NCI-H2029 treated with DMSO at 0.1 percent for 48 hours (cell line): ENCODE measurements around the gene FABP7.
"Not testable (repeated sequence)": the region's sequence is repeated elsewhere in the genome, so short reads cannot be mapped to it uniquely, and the experiment has no call there.

Source experiments
- DNase-seq: peaks from one replicate; lab custom pipeline; 2025; lab: John Stamatoyannopoulos, UW

FABP7 gene

DNA sequence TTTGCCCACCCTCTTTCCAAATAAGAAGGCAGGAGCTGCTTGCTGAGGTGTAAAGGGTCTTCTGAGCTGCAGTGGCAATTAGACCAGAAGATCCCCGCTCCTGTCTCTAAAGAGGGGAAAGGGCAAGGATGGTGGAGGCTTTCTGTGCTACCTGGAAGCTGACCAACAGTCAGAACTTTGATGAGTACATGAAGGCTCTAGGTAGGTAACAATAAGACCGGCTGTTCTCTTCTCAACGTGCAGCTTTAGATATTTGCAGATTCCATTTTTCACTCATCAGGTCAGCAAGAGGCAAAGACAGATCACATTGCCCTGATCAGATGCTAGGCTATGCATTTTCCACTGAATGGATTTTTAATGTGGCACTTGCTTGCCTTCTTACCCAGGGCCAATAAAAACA, at the start of gene FABP7:
FABP7 (plus strand) TSS at position 50 of the 400 bp plus-strand sequence; CDS start at position 129, 79 bp downstream.
- no peak for DNase-seq

DNA sequence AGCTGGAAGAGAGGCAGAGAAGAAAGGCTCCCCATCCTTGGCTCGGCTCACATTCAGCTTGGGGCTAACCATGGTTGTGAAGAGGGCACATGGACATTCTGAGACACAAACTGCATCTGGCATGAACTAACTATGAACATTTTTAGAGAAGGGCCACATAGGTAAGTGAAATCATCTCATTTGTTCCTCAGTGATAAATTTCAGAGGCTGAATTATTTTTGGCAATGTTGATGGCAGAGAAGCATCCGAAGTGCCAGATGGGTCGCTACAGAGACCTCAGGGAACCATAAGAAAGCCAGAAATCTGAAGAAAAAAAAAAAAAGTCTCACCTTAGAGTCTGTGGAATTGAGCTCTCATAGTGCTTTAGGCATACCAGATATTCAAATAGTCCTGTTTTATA, 49.2 kb upstream of the FABP7 start:
- no peak for DNase-seq

DNA sequence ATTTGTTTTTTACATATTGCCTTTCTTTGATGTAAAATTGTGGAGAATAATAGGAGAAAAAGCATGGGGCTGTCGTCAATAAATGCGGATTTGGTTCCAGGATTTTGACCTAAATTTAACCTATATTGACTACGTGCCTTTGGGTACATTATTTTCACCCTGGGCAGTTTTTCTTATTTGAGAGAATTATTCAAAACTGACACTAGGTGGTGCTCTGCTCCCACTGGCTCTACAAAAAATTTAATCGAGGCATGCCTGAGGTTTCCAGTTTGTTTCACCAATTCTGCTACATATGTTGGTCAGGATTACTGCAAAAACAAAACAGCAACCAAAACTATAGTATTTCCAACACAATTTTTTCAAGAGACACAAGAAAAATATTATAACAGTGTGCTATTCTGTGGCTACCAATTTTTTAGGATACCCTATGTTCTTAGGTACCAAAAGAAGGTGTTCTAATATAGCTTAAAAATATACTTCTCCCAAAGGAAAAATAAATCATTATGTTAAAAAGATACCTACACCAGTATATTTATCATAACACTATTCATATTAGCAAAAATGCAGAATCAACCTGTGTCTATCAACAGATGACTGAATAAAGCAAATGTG, 48.6 kb upstream of the FABP7 start:
- DNase-seq = peak; percentile 54

DNA sequence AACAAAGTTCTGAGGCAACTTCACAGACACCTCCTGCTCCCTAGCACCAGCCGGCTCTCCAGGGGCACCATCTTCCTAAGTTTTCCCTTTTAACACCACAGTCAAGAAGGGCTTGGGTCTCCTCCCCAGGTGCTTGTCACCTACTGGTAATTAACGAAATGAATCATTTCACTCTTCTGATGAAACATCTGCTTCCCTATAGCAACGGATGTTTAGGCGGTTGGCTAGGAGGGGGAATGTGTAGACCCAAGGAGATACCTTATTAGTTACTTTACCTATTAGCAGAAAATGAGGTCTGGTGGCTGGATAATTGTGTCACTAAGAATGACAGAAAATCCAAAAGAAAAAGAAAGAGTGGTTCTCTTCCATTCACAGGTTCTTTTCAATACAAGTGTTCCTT, 46.3 kb upstream of the FABP7 start:
- no peak for DNase-seq

DNA sequence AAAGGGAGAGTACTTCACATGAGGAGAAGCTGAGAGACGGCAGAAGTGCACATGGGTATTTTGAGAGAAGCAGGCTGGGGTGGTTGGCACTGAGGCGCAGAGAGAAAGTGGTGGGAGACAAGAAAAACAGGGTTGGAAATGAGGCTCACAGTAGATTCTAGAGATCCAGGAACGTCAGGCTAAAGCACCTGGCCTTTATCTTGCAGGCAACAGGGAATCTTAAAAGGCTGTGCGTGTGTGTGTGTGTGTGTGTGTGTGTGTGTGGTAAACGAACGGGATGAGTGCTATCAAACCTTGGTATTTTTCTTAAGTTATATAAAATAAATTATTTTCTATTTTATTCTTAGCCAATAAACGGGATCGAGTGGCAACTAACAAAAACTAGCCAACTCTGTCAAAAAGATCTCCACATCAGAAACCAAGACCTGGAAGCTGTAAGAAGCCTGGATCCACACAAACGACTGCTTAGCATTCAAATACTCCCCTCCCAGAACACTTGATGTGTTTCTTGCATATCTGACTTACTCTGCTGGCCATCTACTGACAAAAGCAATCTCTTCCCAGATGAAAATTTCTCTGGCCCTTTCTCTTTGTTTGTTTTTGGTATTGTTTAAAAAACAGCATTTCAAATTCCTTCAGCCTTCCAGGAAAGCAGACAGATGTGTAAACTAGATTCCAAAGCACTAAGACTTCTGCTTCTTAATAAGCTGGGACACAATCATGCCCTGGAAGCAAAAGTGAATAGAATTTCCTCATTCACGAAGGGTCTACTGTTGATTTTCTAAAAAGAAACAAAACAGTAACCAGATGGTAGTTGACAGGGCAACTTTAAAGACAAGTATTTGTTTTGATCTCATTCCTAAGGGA, 44.8 kb upstream of the FABP7 start:
- DNase-seq = no peak

DNA sequence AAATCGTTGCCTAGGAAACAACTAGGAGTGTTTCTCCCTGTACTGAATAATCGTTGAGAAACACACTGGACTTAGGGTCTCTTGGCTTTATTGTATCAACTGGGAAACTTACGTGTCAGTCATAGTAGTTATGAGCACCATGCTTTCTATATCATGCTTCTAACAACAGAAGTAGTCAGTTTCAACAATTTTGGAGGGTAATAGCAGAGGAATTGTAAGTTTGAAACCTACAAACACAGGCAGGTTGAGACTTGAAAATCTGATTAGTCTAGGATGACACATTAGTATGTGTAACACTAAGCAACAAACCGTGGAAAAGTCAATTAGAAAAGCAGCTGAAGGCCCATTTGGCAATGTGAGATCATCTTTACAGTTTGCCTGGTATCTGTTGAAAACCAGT, 43.9 kb upstream of the FABP7 start:
- DNase-seq = peak; percentile 73

DNA sequence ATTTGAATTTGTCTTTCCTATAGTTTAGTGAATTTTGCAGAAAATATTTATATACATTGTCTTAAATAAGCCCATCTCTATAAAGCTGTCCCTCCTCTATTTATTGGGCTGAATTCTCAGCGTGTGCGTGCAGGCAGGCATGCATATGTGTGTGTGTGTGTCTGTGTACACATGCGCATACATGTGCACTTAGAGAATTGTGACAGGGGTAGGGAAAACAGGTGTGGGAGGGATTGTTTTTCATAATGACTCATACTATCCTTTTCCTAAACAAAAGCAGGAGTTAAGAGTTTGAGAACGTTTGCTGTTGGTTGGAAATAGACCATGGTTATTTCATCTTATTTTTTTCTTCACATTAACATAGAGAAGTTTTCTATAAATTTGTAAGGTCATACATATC, 43.4 kb upstream of the FABP7 start:
- DNase-seq = peak; percentile 91

DNA sequence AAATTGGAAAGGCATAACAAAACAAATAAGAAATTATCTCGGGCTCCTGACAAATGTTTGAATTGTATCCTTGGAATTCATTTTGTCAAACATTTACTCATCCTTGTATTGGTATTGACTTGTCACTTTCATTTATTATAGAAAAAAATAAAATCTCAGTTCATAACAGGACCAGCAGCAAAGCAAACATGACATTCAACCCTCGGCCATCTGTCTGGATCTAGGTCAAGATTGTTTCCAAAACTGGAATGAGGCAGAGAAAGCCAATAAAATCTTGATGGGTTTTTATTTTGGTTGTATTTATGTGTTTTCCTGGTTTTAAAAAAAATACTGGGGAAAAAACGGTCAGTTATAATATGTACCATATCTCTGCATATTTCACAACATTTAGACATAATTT, 42.9 kb upstream of the FABP7 start:
- peak; percentile 64 for DNase-seq

DNA sequence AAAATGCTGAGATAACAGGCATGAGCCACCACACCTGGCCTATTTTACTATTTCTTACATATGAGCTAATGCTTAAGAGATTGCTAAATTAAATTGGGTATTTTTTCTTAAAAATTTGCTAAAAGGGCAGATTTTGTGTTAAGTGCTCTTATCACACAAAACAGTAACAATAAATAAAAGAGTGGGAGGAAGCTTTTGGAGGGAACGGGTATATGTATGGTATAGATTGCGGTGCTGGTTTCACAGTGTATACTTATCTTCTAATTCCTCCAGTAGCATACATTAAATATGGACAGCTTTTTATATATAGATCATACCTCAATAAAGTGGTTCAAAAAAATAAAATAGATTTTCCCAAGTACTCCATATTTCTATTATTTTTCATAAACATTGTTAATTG, 39.4 kb upstream of the FABP7 start:
- no peak for DNase-seq

DNA sequence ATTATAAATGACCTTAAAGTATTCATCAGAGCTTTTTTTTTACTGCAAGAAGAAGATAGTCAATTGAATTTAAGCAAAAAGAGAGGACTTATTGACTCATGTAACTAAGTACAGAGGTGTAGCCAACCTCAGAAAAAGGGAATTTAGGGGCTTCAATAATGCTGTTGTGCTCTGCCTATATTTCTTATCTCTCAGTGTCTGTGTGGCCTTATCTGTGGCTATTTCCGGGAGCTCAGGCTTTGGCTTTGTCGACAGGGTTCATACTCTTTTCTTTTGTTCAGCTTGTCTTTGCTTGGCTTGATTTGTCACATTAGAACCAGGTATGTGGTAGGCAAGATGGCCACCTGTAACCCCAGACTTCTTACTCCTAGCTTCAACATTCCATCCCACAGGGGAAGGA, 38.6 kb upstream of the FABP7 start:
- no peak for DNase-seq

DNA sequence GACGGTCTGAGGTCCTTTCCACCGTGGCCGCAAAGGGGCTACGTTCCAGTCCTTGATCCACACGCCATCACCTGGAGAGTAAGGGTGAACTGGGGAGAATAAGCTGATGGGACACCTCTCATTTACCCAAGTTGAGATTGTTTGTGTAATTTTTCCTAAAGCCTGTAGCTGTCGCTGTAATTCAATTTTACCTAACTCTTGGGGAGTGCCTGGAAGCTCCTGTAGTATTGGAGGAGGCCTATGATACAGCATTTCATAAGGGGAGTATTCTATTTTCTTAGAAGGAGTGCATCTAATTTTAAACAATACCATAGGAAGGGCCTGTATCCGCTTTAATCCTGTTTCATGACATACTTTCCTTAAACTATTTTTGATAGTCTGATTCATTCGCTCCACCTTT, 35.3 kb upstream of the FABP7 start:
- peak; percentile 51 for DNase-seq

DNA sequence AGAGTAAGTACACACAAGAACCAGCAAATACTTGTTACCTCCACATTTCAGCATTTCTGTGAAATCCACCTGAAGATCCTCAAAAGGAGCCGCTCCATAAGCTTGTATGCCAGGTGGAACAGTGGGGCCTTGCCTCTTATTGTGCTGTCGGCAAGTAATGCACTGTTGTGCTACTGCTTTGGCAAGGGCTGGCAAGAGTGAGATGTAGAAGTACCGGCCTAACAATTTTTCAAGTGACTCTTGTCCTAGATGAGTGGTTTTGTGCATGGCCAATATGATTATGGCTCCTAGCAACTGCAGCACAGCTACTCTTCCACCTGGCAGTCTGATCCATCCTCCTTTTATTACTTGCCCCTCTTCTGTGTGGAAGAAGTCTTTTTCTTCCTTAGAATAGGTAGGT, 34.7 kb upstream of the FABP7 start:
- DNase-seq = peak; percentile 99

DNA sequence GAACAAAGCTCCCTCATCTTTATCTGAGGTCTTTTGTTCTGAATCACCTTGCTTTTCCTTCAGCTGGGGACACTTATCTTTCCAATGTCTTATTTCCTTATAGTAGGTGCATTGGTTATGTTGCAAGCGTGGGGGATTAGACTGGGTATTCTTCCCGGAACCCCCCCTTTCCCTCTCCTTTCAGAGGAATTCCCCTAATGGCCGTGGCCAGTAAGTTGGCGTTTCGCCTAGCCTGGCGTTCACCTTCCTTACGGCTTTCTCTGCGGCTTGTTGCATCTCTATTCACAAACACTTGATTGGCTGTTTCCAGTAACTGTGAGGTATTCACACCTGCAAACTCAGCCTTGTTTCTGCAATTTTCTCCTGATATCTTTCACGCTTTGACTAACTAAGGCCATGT, 32.8 kb upstream of the FABP7 start:
- DNase-seq = no peak

DNA sequence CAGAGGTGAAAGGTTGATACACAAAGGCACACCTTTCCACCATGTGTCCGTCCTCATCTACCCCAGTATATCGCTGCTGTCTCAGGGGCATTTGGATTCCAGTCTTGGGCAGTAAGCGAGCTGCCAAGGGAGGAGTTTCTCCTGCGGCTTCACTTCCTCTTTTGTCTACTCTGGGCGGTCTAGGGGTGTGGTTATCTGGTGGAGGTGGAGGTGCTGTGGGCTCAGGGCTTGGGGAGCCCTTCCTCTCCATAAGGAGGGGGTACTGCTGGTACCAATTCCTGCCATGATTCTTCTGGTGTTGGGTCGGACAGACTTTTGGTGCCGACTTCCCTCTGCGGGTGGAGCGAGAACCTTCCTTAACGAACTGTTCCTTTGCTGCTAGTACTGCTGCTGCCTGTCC, 31.9 kb upstream of the FABP7 start:
- DNase-seq = no peak

DNA sequence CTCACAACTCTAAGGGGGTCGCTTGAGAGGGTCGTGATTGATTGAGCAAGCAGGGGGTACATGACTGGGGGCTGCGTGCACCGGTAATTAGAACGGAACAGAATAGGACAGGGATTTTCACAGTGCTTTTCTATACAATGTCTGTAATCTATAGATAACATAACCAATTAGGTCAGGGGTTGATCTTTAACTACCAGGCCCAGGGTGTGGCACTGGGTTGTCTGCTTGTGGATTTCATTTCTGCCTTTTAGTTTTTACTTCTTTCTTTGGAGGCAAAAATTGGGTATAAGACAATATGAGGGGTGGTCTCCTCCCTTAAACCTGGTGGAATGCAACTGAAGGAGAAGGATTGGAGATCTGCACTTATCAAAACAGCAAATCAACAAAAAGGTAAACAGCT, 30.6 kb upstream of the FABP7 start:
- not testable (repeated sequence) for DNase-seq

DNA sequence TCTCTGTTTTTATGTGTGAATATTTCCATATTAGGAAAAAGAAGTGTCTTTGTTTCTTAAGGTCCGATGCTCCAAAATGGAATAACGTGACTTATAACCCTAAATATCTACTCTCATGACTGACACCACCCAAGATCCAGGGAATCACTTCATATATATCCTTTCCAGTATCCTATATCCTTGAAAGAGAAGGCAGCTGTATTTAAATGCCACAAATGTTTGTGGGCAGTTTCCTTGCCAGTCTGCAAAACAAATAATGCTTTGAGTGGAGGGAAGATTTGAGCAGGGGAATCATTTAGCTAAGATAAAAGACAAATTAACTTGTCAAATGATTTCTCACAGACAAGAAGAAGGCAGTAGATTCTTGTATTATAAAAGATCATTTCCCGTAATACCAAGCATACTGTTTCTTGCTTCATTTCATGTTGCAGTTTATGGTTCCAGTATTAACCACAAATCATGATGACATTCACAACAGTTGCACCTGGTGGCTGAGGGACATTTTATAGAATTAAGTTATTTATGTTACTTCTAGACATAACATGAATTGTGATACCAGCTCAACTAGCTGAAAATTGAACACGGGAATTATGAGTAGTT, 30.0 kb upstream of the FABP7 start:
- DNase-seq = peak; percentile 62

DNA sequence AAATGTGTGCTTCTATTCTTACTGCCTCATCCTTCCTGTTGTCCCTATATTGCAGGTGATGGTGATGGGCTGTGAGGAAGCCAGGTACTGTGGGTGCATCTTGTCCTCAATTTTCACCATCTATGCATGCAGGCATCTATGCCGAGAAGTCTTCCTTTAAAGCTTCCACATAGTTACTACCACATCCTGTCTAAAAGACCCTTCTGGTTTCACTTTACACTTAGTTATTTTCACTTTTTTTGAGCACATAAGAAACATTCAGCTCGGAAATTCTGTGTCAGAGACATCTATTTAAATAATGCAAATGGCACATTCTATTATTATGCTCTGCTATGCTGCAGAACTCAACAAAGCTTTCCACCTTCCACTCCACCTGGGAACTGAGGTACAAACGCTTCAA, 28.2 kb upstream of the FABP7 start:
- DNase-seq = no peak

DNA sequence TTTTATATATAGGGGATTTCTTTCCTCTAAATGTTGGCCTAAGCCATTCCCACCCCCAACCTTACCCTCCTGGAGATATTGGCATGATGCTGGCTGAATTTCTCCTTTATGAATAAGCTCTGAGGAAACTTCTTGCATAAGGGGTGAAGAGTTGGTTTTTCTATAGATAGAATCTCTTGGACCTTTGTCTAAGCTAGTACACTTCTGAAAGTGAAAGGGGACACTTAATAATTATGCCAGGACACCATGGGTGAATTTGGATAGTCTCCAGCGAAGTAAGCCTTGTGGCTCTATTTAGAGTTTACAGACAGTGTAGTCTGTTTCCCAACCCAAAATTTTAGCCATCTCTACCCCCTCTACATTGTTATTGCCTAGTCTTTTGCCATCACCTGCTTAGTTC, 27.1 kb upstream of the FABP7 start:
- DNase-seq = no peak

DNA sequence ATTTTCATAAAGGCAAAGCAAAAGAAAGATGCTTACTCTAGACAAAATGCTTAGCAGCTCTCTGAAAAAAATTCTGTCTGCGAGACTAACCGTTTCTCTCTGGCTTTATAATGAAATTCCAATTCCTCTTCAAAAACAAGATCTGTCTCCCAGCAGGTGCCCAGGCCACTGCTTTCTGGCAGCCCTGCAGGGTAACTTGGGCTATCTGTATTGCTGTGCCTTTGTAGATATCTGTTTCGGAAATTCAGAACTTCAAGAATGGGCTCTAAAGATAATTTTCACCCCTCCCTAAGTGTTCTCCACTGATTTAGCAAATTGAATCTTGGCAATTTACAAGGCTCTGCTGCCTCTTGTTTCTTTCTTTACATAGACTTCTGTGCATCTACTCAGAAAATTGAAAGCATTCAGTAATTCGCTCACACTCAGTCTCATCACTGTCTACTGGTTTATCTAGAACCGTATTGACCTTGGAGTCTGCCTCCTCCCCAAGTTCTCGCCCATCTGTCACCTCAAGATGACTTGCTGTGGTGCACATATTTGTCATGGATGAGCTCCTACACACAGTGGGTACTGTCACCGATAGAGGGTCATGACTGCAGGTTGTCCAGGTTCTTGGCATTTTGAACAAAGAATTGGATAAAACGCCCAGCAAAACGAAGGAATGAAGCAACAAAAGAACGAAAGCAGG, 26.4 kb upstream of the FABP7 start:
- DNase-seq = no peak

DNA sequence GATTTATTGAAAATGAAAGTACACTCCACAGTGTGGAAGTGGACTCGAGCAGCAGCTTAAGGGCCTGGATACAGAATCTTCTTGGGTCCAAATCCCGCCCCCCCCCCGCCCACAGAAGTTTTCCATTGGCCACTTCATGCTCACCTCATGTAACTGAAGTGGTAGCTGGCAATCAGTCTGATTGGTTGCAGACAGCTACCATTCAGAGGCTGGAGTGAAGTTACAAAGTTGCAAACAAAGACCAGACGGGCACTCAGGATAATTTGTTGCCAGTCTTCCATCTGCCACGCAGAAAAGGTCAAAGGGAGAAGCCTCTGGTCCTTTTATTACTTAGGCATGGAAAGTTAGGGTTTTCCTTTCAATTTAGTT, 25.8 kb upstream of the FABP7 start:
- DNase-seq = peak; percentile 25

DNA sequence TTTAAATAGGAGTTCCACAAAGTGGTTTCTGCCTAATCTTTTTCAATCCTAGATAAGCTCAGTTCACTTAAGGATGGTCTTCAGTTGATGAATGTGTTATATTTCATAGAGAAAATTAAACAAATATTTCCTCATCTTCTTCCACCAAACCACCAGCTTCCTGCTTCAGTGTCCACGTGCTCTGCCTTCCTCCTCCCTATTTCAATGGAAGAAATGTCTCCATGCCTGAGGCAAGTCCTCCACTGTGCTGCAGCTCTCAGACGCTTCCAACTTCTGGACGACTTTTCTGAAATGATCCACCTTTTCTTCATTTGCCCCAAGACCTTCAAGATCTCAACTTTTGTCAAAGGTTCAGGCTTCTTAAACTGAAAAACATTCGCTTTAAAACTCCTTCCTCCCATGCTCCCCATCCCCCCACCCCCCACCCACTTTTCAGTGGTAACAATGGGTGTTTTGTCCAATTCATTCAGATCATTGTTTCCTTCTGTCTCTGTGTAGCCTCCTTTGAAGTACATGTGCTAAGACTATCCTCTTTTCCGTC, 25.3 kb upstream of the FABP7 start:
- no peak for DNase-seq

DNA sequence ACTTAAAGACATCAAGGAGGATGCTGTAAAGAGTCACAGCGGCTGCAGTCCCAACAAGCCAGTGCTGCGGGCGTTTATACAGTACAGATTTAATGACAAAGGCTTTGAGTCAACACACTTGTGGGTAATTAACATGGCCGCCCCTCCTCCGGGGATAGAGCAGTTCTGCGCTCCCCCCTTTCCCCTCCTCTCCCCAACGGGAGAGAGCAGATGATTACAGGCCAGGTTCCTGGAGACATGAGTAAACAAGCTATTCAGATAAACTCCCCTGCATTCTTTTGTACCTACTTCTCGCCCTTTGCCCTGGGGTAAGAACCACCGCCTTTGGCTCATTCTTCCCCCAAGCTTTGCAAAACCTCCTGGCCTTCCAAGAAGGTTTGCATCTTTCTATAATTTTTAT, 23.6 kb upstream of the FABP7 start:
- DNase-seq = no peak

DNA sequence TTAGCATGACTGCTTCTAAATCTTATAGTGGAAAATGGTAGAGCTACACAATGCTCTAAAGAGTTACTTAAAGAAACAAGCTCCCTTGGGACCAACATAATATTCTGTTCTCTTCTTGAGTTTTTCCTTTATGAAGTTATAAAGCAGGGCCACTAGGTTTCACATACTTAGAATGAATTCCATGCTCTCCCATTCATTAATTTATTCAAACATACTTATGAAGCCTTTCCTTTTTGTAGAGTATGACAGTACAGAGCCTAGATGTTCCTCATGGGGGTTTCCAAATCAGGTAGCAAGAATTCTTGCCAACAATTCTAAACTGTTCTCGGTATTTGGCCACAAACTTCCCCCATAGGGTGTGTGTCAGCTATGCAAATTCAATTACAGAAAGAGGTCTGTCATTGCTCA, 20.6 kb upstream of the FABP7 start:
- no peak for DNase-seq
